ENCODE data around the gene ASCL3. TPM values are rescaled to one million over a fixed set of nuclear protein-coding genes. Genes with fewer than 3 reads are reported as not detected.

The ASCL3 gene
- total and polyA plus RNA-seq, 2 donors (not counting 1 experiment from before 2014, with no cell fraction given) = not detected

DNA sequence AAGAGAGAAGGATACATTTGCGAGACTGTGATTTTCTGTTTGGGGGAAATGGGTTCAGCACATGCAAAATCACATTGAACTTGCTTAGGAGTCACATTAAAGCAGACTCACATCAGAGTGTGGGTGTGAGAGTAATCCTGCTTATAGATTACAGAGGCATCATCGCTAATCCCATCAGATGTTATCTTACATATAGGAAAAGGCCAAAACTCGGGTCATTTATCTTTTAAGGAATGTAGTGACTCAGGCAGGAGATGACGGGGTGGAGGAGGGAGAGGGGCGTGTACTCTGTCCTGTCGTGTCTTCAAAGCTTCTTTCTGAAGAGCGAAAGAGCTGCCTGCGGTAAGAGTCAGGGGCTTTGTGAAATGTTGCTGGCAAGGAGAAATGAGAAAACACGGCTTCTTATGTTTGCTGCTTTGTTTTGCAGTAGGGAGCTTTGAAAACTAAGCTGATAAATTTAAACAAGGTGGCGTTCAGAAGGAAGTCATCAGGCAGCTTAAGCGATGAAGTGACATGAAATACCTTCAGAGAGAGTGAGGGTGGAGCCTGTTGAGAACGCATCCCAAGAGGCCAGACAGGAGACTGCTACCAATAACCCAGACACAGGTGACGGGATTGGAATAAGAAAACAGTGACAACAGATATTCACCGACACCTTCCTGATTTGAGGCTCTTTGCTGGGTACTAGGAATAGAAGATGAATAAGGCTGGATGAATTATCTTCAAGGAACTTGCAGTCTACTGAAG is 7.9 kb downstream of the ASCL3 start:
- no peak for DNase-seq
- Histone ChIP-seq H3K36me3 (replicated peaks in 1 of 2; ENCODE audit: control extremely low read depth in 1 of 2, control insufficient read depth in 1 of 2, extremely low read depth in 1 of 2, insufficient read depth in 2 of 2, low read length in 1 of 2) (no peaks in the 10 kb centered on the region), H3K27me3 (replicated peaks in 1 of 4; ENCODE audit: control extremely low read depth in 1 of 4, control insufficient read depth in 3 of 4, insufficient read depth in 4 of 4, low read length in 3 of 4) (no peaks in the 10 kb centered on the region), H2AFZ (ENCODE audit: insufficient read depth, low read depth, low read length, poor library complexity, severe bottlenecking) (no peak overlapping the region), H3K4me3 (ENCODE audit: control extremely low read depth in 1 of 5, extremely low read depth in 1 of 5, insufficient read depth in 1 of 5, low read depth in 2 of 5, low read length in 4 of 5) (no peak overlapping the region), H3K4me1 (ENCODE audit: control insufficient read depth in 2 of 2, insufficient read depth in 2 of 2, low read length in 2 of 2) (no peaks in the 10 kb centered on the region), H3K79me2 (ENCODE audit: control insufficient read depth, insufficient read depth, low read length) (no peaks in the 10 kb centered on the region), H3K9ac (ENCODE audit: low read length) (no peak overlapping the region), H3K4me2 (replicated peaks; ENCODE audit: low read depth, low read length, poor library complexity, severe bottlenecking) (no peak overlapping the region), H3K27ac (ENCODE audit: low read length in 2 of 2) (no peak overlapping the region), H4K20me1 (ENCODE audit: control insufficient read depth, insufficient read depth, low read length, poor library complexity, severe bottlenecking) (no peaks in the 10 kb centered on the region), H3K9me3 (ENCODE audit: control extremely low read depth in 1 of 3, control insufficient read depth in 2 of 3, insufficient read depth in 1 of 3, low read length in 2 of 3) (no peaks in the 10 kb centered on the region)
- WGBS (ENCODE audit: insufficient coverage) = 85% methylated on average over 12 of the region's 14 CpGs
- TF ChIP-seq, protein P1, sequence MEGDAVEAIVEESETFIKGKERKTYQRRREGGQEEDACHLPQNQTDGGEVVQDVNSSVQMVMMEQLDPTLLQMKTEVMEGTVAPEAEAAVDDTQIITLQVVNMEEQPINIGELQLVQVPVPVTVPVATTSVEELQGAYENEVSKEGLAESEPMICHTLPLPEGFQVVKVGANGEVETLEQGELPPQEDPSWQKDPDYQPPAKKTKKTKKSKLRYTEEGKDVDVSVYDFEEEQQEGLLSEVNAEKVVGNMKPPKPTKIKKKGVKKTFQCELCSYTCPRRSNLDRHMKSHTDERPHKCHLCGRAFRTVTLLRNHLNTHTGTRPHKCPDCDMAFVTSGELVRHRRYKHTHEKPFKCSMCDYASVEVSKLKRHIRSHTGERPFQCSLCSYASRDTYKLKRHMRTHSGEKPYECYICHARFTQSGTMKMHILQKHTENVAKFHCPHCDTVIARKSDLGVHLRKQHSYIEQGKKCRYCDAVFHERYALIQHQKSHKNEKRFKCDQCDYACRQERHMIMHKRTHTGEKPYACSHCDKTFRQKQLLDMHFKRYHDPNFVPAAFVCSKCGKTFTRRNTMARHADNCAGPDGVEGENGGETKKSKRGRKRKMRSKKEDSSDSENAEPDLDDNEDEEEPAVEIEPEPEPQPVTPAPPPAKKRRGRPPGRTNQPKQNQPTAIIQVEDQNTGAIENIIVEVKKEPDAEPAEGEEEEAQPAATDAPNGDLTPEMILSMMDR (IDR thresholded peaks at IDR 0.05) = no peak
- TF ChIP-seq EZH2 (IDR thresholded peaks at IDR 0.05; ENCODE audit: borderline replicate concordance, insufficient read depth, low read depth, low read length, poor library complexity, severe bottlenecking) = no peak
- ChIA-PET CTCF (interaction anchor here (0.5 kb wide), 1 partner anchor 312 kb away, joined by 3 read pairs; no protein-coding TSS in a partner anchor), POLR2A (no interaction called here)
- Mint-ChIP-seq H3K27ac (no peak overlapping the region), H3K4me3 (no peak overlapping the region), H3K4me1 (peaks cover 3% of the 10 kb centered on the region), H3K27me3 (peaks cover 4% of the 10 kb centered on the region), H3K9me3 (ENCODE audit: insufficient read depth) (no peaks in the 10 kb centered on the region)
- intact Hi-C loops (cut with micrococcal nuclease) = no loop called here
- no peak for ATAC-seq (ENCODE audit: low read depth)

DNA sequence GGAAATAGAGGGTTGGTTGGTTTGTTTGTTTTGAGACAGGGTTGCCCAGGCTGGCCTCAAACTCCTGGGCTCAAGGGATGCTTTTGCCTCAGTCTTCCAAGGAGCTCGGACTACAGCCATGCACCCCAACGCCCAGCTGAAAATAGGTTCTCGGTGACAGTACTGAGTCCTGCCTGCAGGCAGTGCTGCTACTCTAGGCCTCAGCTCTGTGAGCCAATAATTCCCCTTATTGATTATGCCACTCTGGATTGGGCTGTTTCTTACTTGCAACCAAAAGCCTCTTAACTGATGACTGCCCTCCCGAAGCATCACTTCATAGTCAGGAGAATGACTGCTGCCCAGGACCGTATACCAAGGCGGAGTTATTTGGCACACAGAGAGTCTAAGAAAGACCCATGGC is 8.9 kb downstream of the ASCL3 start:
- ATAC-seq (ENCODE audit: low read depth) (no peak), DNase-seq (no peak)
- no peak overlapping the region for H3K9ac ChIP-seq (ENCODE audit: low read length)
- Mint-ChIP-seq H3K27ac (no peak overlapping the region), H3K4me1 (peaks cover 3% of the 10 kb centered on the region), H3K27me3 (no peaks in the 10 kb centered on the region), H3K9me3 (ENCODE audit: insufficient read depth) (no peaks in the 10 kb centered on the region), H3K4me3 (no peak overlapping the region)
- H4K20me1 ChIP-seq (ENCODE audit: control insufficient read depth, insufficient read depth, low read length, poor library complexity, severe bottlenecking) = no peaks in the 10 kb centered on the region
- H3K9me3 ChIP-seq (ENCODE audit: control extremely low read depth in 1 of 3, control insufficient read depth in 2 of 3, insufficient read depth in 1 of 3, low read length in 2 of 3) = no peaks in the 10 kb centered on the region
- H3K27ac ChIP-seq (ENCODE audit: low read length in 2 of 2) = no peak overlapping the region
- no peaks in the 10 kb centered on the region for H3K79me2 ChIP-seq (ENCODE audit: control insufficient read depth, insufficient read depth, low read length)
- no peaks in the 10 kb centered on the region for H3K36me3 ChIP-seq (replicated peaks in 1 of 2; ENCODE audit: control extremely low read depth in 1 of 2, control insufficient read depth in 1 of 2, extremely low read depth in 1 of 2, insufficient read depth in 2 of 2, low read length in 1 of 2)
- H3K4me3 ChIP-seq (ENCODE audit: control extremely low read depth in 1 of 5, extremely low read depth in 1 of 5, insufficient read depth in 1 of 5, low read depth in 2 of 5, low read length in 4 of 5) = no peak overlapping the region
- WGBS (ENCODE audit: insufficient coverage) = 95% methylated on average over 6 of the region's 6 CpGs
- POLR2A ChIA-PET = no interaction called here
- intact Hi-C loops (cut with micrococcal nuclease) = no loop called here
- no peak overlapping the region for H3K4me2 ChIP-seq (replicated peaks; ENCODE audit: low read depth, low read length, poor library complexity, severe bottlenecking)
- TF ChIP-seq, protein P1 (IDR thresholded peaks at IDR 0.05) = no peak
- TF ChIP-seq EZH2 (IDR thresholded peaks at IDR 0.05; ENCODE audit: borderline replicate concordance, insufficient read depth, low read depth, low read length, poor library complexity, severe bottlenecking) = no peak
- no peak overlapping the region for H2AFZ ChIP-seq (ENCODE audit: insufficient read depth, low read depth, low read length, poor library complexity, severe bottlenecking)
- H3K27me3 ChIP-seq (replicated peaks in 1 of 4; ENCODE audit: control extremely low read depth in 1 of 4, control insufficient read depth in 3 of 4, insufficient read depth in 4 of 4, low read length in 3 of 4) = no peaks in the 10 kb centered on the region
- no peaks in the 10 kb centered on the region for H3K4me1 ChIP-seq (ENCODE audit: control insufficient read depth in 2 of 2, insufficient read depth in 2 of 2, low read length in 2 of 2)
- CTCF ChIA-PET = no interaction called here
